HG03565 (cell line): ENCODE data around the gene MMP28.

Source experiments
- ATAC-seq: cut with Tn5 transposase; IDR thresholded peaks from one replicate; pipeline ENCODE4 v1.9.1; 2021; ENCODE audit warnings: mild to moderate bottlenecking, moderate library complexity; ENCODE audit not compliant: unreplicated experiment

Gene MMP28

DNA sequence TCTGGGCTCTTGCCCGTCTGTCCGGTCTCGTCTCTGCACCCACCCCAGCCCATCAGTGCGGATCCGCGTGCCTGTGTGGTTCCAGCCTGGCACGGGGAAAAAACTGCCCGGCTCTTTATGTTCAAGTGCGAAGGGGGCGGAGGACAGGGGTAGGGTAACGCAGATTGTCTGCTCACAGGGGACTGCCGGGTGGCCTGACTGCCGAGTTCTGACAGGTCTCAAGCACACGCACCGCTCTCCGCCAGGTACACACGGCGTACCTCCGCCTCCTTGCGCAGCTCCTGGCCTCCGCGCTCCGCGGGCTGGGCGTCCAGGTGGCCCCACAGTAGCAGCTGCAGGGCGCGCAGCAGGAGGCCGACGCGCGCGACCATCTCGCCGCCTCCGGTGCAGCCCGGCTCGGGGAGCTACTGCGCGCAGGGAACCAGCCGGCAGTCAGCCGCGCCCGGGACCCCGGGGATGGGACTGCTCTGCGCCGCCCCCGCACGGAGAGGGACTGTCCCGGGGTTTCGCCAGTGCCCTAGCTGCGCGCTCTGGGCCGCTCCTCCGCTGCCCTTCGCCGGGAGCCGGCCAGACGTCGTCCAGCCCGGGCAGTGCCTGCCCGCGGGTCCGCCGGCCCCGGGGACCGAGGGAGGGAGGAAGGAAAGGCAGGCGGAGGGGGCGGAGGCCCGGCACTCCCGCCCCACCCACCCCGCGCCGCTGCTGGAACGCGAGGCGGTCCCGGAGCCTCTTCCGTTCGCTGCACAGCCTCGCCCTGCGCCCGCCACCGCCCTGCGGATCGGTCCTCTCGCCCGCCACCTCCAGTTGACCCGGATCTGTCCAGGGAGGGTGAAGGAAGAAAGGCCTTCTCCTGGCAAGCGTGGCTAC is at the start of gene MMP28:
Gene MMP28 (minus strand): TSS at position 635 of the 864 bp plus-strand sequence. CDS start 264 bp downstream, at position 371.
- ATAC-seq, result no peak

GRCh38 chr17:35844547-35844946 is 49.1 kb upstream of the MMP28 start:
- ATAC-seq, result no peak

- ATAC-seq, result no peak
Observed at GRCh38 chr17:35843698-35844097, 48.3 kb upstream of the MMP28 start.

DNA sequence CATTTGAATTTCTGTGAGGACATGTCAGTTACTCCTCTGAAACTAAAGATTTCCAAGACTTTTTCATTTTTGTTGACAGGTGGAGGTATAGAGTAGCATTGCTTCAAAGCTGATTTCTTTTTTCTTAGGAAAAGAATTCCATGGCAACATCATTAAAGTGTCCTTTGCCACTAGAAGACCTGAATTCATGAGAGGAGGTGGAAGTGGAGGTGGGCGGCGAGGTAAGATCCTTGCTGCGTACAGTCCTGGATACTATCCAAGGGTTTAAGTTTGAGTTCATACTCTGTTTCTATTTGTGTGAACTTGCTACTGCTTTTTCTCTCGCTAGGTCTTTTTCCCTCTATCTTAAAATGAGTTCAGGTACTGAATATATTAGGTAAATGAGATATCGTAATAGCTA is 46.8 kb upstream of the MMP28 start:
- no peak for ATAC-seq

- no peak for ATAC-seq
Observed at GRCh38 chr17:35841505-35841904, 46.1 kb upstream of the MMP28 start.

GRCh38 chr17:35841101-35841500 is 45.7 kb upstream of the MMP28 start:
- ATAC-seq, result no peak

DNA sequence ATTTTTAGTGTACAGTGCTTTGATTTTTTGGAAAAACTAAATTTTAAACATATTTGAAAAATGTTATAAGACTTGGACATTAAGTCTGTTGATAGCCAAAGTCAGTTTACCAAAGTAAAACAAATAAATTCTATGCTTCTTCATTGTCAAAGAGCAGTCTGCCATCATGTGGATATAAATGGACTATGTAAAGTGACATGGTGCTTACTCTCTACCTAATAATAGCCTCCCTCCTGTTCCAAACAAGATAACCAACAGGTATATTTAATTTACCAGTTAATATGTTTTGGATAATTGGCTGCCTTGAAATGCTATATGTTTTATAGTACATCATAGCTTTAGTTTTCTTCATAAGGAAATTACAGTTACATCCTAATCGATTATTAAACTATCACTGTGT is 29.8 kb upstream of the MMP28 start:
- ATAC-seq, result no peak

- ATAC-seq, result no peak
Observed at GRCh38 chr17:35821308-35821707, 25.9 kb upstream of the MMP28 start.

DNA sequence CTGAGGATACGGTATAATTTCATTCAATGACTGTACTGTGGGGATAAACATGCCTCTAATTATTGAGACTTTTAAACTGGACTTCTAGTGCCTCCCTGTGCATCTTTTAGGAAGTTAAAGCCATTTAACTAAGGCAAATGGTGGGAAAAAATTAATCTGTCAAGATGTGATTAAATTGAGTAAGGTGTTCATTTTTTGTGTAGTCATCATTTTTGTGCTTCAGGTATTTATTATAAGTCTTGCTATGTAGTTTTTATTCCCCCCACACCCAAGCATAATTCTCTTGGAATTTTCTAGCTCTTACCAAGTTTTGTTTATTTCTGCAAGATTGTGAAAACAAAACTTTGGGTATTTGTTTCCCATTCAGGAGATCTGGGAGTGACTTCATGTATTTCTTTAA is 24.0 kb upstream of the MMP28 start:
- ATAC-seq, result no peak

DNA sequence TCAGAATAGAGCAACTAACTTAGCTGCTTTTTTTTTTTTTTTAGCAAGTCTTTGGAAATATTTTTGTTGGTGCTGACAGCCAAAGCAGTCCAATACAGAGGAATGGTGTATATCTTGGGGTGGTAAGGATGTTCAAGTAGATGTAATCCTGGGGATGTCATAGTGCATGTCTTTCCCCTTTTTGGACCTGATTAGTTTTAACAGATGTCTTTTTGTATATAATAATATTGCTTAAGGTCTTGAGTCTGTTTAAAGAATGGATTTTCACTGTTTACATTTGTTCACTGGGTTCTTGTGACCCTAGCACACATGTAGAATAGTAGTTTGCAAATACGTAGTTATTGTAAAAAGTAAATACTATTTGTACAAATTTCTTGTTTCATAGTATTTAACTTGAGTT is 21.8 kb upstream of the MMP28 start:
- ATAC-seq, result no peak

- ATAC-seq, result no peak
Observed at GRCh38 chr17:35816723-35817122, 21.3 kb upstream of the MMP28 start.

- no peak for ATAC-seq
Observed at GRCh38 chr17:35812456-35812855, 17.0 kb upstream of the MMP28 start.

DNA sequence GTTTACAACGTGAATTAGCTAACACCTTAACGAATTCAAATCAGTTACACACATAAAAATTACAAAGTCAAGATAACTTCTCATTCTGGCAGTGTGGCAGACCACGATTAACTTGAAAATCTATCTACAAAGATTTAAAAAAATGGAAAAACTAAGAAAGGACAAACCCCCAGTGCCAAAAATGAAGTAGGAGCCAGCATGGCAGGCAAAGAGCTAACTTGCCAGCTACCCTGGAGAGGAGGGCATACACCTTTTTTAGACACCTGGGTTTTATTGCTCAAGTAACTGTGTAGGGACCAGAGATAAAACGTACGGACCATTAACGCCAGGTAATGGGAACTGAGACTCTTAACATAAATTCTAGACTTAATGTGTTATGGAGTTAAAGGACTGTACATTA is 16.3 kb upstream of the MMP28 start:
- ATAC-seq, result no peak

DNA sequence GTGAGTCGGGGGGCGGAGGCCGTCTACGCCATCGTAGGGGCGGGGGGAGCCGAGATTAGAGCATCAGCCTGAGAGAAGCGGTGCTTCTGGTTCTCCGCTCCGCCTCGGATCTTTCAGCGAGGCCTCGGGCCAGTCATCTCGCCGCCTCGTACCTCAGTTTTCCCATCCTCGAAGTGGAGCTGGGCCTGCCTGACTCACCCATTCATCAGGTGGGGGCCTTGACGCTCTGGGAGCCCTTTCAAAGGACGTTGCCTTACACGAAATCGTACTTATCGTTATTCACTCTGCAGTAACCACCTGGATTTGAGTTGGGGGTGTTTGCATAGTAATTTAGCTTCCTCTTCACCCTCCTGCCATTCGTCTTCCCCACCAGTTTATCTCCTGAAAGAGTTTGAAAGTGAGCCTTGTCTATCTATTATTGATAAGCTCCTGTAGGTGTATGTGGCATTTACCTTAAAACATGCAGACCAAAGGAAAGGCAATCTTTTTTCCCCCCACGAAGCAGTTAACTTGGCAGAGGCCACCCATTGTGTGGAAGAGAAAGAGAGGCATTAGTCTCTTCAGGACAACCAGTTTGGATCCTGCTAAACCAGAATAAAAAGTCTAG is 14.5 kb upstream of the MMP28 start:
- ATAC-seq, result no peak

GRCh38 chr17:35808962-35809854 is 13.8 kb upstream of the MMP28 start, which contains the start of gene TAF15:
Gene TAF15, plus strand, starts transcription at chr17:35809484. Its CDS starts 86 bp downstream, at chr17:35809570.
- peak; percentile 76 for ATAC-seq

- no peak for ATAC-seq
Observed at GRCh38 chr17:35808240-35808961, 13.0 kb upstream of the MMP28 start.

DNA sequence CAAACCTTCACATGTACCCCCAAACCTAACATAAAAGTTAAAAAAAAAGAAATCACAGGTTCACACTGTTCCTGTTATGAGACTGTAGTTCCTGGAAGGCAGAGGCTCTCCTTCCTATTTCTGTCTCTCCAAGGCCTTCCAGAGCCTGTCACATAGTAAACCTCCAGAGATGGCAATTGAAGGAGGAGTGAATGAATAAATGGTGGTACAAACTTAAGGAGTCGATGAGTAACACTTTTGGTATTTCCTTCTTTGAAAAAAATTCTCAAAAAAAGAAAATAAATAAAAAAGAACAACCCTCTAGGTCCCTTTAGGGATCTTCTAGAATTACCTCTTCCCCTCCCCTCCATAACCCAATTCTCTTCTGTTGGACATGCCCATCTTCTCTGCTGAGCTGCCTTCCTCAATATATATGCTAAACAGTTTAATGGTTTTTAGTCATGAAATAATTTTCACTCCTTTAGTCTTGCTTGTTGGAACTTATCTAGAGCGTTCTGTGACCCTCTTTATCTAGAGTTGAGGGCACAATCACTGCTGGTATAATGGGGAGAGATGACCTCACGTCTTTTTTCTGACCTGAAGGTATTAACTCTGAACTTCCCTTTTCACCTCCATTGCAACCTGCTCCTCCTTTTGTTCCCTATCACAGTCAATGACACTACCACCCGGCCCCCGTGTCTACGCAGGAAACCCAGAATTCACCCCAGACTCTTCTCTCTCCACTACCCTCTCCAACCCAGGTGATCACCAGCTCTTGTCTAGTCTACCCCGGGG is 12.1 kb upstream of the MMP28 start:
- no peak for ATAC-seq

GRCh38 chr17:35804658-35805192 is 9.3 kb upstream of the MMP28 start:
- ATAC-seq, result no peak

GRCh38 chr17:35801583-35802224 is 6.3 kb upstream of the MMP28 start:
- no peak for ATAC-seq
